K562 (cell line): ENCODE results near the gene SPRED2. TPM values are rescaled to one million over a fixed set of nuclear protein-coding genes. Genes with fewer than 3 reads are reported as not detected.
A peak's percentile ranks its signal among the peaks of the same experiment; 100 is the strongest.

Source experiments
- BRF1 ChIP-seq: IDR thresholded peaks from 3 replicates; pipeline ENCODE4 v1.6.1; 2011; ENCODE audit warnings: borderline replicate concordance, mild to moderate bottlenecking; ENCODE audit not compliant: insufficient read length; ENCODE audit errors: extremely low read depth
- ELF2 ChIP-seq: fragments of 250-450 bp; sonication (Bioruptor Pico); IDR thresholded peaks from 2 replicates; pipeline ENCODE4 v1.5.0; 2021; ENCODE audit warnings: mild to moderate bottlenecking
- ESRRB ChIP-seq: fragments of 250-450 bp; sonication (Bioruptor Pico); IDR thresholded peaks from 2 replicates; pipeline ENCODE4 v1.5.0; 2020; ENCODE audit warnings: mild to moderate bottlenecking, moderate library complexity, borderline replicate concordance
- EZH2 ChIP-seq: IDR thresholded peaks from 2 replicates; pipeline ENCODE4 v1.6.1; 2012; ENCODE audit warnings: low read depth, mild to moderate bottlenecking, inconsistent platforms, low read length, borderline replicate concordance
- OTX1 ChIP-seq: fragments of 450-650 bp; formaldehyde crosslinking; IDR thresholded peaks from 2 replicates; pipeline ENCODE4 v1.4.0; 2022; ENCODE audit warnings: mild to moderate bottlenecking
- SMAD4 ChIP-seq: fragments of 250-450 bp; sonication (Bioruptor Pico); conservative IDR thresholded peaks from 2 replicates; pipeline ENCODE4 v1.8.0; 2021; ENCODE audit warnings: inconsistent platforms, mild to moderate bottlenecking, moderate library complexity
- SOX6 ChIP-seq: fragments of 450-650 bp; IDR thresholded peaks from 2 replicates; pipeline ENCODE4 v1.6.1; 2014; ENCODE audit warnings: mild to moderate bottlenecking
- ZNF3 ChIP-seq: fragments of 250-450 bp; sonication (Bioruptor Pico); IDR thresholded peaks from 2 replicates; pipeline ENCODE4 v1.5.0; 2021; ENCODE audit warnings: mild to moderate bottlenecking, moderate library complexity
- polyA plus RNA-seq, 8 experiments: library from polyadenylated mRNA; depleted of rRNA in 4 of 8; stranded (reverse) in 5 of 8; unstranded in 3 of 8; fragments of >200 nt; fragmentation: Nextera tagmentation in 2 of 8; fragmentation: Illumina TruSeq in 1 of 8; extraction: Ambion mirVana in 2 of 8; extraction: Trizol in 1 of 8; gene quantifications; 2 replicates each; pipeline versions ENCODE4 v1.2.1 to v1.2.3, GENCODE V29; 2011 to 2014; ENCODE audit warnings: inconsistent platforms in 1 of 8, missing spikeins in 1 of 8
- total RNA-seq, 7 experiments: library from RNA; depleted of rRNA in 6 of 7; stranded (reverse); fragments of >200 nt in 6 of 7; fragmentation: Illumina TruSeq in 2 of 7; extraction: Trizol in 2 of 7; gene quantifications; 2 replicates each; pipeline versions ENCODE4 v1.2.1 to v1.2.3, GENCODE V29; 2011 to 2021; ENCODE audit warnings: low replicate concordance in 1 of 7
- TF ChIP-seq, protein P1 (sequence below): sonication (generic); formaldehyde crosslinking; IDR thresholded peaks from 2 replicates; pipeline ENCODE4 v1.8.0; 2022; ENCODE audit warnings: mild to moderate bottlenecking, missing genetic modification reagents
- TF ChIP-seq, protein P2 (sequence below): sonication (generic); formaldehyde crosslinking; IDR thresholded peaks from 2 replicates; pipeline ENCODE4 v1.8.0; 2022; ENCODE audit warnings: mild to moderate bottlenecking, missing genetic modification reagents
- TF ChIP-seq, protein P3 (sequence below): fragments of 150-350 bp; conservative IDR thresholded peaks from 2 replicates; pipeline ENCODE4 v1.6.1; 2014; ENCODE audit warnings: low read length
- TF ChIP-seq, protein P4 (sequence below): fragments of 450-650 bp; formaldehyde crosslinking; IDR thresholded peaks from 2 replicates; pipeline ENCODE4 v1.4.0; 2020; ENCODE audit warnings: mild to moderate bottlenecking
- TF ChIP-seq, protein P5 (sequence below): fragments of 450-650 bp; IDR thresholded peaks from 2 replicates; pipeline ENCODE4 v1.6.1; 2018; ENCODE audit not compliant: partially characterized antibody
- TF ChIP-seq, protein P6 (sequence below), 3 experiments: IDR thresholded peaks in 2 of 3; conservative IDR thresholded peaks in 1 of 3; 2 replicates each; pipeline ENCODE4 v1.5.1; 2011 to 2012; ENCODE audit warnings: low read length in 3 of 3, mild to moderate bottlenecking in 3 of 3, control low read depth in 2 of 3, improper control_type of control experiment in 1 of 3, inconsistent platforms in 1 of 3, low read depth in 1 of 3, mixed read lengths in 1 of 3, moderate library complexity in 1 of 3; ENCODE audit not compliant: insufficient read depth in 2 of 3

Gene SPRED2
- total and polyA plus RNA-seq, 9 of the 15 experiments (the other 6 are each of a cell fraction or from before 2014, with no cell fraction given): 4.6 to 50.8 (median 14.1) TPM

DNA sequence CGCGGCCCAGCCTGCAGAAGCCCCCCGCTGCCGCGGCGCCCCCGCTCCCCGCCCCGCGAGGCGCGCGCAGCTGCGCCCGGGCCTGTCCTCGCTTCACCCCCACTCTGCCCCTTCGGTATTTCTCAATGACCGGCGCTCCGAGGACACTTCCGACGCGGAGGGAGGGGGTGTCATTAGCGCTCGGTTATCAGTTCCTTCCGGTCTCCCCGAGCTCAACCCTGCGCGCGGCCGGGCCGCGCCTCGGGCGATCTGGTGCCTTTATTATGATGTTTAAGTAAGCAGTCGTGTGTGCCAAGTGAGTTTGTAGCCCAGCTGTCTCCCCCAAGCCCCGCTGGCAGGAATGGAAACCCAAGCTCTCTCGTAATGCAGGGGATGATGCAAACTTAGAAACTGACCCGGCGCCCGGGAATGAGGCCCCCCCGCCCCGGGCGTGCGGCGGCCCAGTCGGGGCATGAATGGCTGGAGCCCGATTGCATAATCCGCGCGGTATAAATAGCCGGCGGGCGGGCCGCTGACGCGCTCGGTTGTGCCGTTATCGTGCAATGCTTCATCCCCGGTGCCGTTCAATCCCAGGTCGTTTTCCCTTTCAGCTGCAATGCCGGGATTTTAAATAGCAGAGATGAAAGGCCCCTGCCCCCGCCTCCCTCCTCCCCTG lies 3.9 kb upstream of the SPRED2 start (continued):
- TF ChIP-seq, protein P1, sequence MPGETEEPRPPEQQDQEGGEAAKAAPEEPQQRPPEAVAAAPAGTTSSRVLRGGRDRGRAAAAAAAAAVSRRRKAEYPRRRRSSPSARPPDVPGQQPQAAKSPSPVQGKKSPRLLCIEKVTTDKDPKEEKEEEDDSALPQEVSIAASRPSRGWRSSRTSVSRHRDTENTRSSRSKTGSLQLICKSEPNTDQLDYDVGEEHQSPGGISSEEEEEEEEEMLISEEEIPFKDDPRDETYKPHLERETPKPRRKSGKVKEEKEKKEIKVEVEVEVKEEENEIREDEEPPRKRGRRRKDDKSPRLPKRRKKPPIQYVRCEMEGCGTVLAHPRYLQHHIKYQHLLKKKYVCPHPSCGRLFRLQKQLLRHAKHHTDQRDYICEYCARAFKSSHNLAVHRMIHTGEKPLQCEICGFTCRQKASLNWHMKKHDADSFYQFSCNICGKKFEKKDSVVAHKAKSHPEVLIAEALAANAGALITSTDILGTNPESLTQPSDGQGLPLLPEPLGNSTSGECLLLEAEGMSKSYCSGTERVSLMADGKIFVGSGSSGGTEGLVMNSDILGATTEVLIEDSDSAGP: no peak
- peak; percentile 57; the same call in 1 of the 2 replicates for TF ChIP-seq ELF2 (CRISPR knock-in tag)
- TF ChIP-seq, protein P2, sequence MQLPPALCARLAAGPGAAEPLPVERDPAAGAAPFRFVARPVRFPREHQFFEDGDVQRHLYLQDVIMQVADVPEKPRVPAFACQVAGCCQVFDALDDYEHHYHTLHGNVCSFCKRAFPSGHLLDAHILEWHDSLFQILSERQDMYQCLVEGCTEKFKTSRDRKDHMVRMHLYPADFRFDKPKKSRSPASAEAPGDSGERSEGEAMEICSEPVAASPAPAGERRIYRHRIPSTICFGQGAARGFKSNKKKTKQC (CRISPR knock-in tag): peak; percentile 50; the same call in 1 of the 2 replicates
- TF ChIP-seq, protein P3, sequence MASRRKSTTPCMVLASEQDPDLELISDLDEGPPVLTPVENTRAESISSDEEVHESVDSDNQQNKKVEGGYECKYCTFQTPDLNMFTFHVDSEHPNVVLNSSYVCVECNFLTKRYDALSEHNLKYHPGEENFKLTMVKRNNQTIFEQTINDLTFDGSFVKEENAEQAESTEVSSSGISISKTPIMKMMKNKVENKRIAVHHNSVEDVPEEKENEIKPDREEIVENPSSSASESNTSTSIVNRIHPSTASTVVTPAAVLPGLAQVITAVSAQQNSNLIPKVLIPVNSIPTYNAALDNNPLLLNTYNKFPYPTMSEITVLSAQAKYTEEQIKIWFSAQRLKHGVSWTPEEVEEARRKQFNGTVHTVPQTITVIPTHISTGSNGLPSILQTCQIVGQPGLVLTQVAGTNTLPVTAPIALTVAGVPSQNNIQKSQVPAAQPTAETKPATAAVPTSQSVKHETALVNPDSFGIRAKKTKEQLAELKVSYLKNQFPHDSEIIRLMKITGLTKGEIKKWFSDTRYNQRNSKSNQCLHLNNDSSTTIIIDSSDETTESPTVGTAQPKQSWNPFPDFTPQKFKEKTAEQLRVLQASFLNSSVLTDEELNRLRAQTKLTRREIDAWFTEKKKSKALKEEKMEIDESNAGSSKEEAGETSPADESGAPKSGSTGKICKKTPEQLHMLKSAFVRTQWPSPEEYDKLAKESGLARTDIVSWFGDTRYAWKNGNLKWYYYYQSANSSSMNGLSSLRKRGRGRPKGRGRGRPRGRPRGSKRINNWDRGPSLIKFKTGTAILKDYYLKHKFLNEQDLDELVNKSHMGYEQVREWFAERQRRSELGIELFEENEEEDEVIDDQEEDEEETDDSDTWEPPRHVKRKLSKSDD: no peak
- TF ChIP-seq SOX6: peak; percentile 60; the same call in 1 of the 2 replicates
- no peak for TF ChIP-seq ZNF3
- TF ChIP-seq EZH2: no peak
- TF ChIP-seq ESRRB (CRISPR knock-in tag): no peak
- no peak for TF ChIP-seq BRF1
- peak; percentile 97 for TF ChIP-seq SMAD4 (CRISPR knock-in tag)
- TF ChIP-seq, protein P4, sequence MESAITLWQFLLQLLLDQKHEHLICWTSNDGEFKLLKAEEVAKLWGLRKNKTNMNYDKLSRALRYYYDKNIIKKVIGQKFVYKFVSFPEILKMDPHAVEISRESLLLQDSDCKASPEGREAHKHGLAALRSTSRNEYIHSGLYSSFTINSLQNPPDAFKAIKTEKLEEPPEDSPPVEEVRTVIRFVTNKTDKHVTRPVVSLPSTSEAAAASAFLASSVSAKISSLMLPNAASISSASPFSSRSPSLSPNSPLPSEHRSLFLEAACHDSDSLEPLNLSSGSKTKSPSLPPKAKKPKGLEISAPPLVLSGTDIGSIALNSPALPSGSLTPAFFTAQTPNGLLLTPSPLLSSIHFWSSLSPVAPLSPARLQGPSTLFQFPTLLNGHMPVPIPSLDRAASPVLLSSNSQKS (CRISPR knock-in tag): no peak
- TF ChIP-seq OTX1 (CRISPR knock-in tag): 0 out of 2 replicates have a peak, but pooled peaks have one; percentile 34
- TF ChIP-seq, protein P5, sequence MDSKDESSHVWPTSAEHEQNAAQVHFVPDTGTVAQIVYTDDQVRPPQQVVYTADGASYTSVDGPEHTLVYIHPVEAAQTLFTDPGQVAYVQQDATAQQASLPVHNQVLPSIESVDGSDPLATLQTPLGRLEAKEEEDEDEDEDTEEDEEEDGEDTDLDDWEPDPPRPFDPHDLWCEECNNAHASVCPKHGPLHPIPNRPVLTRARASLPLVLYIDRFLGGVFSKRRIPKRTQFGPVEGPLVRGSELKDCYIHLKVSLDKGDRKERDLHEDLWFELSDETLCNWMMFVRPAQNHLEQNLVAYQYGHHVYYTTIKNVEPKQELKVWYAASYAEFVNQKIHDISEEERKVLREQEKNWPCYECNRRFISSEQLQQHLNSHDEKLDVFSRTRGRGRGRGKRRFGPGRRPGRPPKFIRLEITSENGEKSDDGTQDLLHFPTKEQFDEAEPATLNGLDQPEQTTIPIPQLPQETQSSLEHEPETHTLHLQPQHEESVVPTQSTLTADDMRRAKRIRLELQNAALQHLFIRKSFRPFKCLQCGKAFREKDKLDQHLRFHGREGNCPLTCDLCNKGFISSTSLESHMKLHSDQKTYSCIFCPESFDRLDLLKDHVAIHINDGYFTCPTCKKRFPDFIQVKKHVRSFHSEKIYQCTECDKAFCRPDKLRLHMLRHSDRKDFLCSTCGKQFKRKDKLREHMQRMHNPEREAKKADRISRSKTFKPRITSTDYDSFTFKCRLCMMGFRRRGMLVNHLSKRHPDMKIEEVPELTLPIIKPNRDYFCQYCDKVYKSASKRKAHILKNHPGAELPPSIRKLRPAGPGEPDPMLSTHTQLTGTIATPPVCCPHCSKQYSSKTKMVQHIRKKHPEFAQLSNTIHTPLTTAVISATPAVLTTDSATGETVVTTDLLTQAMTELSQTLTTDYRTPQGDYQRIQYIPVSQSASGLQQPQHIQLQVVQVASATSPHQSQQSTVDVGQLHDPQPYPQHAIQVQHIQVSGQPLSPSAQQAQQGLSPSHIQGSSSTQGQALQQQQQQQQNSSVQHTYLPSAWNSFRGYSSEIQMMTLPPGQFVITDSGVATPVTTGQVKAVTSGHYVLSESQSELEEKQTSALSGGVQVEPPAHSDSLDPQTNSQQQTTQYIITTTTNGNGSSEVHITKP: peak; percentile 84
- TF ChIP-seq, protein P6, sequence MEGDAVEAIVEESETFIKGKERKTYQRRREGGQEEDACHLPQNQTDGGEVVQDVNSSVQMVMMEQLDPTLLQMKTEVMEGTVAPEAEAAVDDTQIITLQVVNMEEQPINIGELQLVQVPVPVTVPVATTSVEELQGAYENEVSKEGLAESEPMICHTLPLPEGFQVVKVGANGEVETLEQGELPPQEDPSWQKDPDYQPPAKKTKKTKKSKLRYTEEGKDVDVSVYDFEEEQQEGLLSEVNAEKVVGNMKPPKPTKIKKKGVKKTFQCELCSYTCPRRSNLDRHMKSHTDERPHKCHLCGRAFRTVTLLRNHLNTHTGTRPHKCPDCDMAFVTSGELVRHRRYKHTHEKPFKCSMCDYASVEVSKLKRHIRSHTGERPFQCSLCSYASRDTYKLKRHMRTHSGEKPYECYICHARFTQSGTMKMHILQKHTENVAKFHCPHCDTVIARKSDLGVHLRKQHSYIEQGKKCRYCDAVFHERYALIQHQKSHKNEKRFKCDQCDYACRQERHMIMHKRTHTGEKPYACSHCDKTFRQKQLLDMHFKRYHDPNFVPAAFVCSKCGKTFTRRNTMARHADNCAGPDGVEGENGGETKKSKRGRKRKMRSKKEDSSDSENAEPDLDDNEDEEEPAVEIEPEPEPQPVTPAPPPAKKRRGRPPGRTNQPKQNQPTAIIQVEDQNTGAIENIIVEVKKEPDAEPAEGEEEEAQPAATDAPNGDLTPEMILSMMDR (IDR thresholded peaks at IDR 0.05 in 2 of 3, conservative IDR thresholded peaks at IDR 0.05 in 1 of 3; ENCODE audit: insufficient read depth in 2 of 3, low read depth in 1 of 3, low read length in 3 of 3): no peak
